CD4-positive, alpha-beta T cell (primary cell): ENCODE data around the gene HPCAL1. TPM values are rescaled to one million over a fixed set of nuclear protein-coding genes. Genes with fewer than 3 reads are reported as not detected.
"Not testable (repeated sequence)": the region's sequence is repeated elsewhere in the genome, so short reads cannot be mapped to it uniquely, and the experiment has no call there.

Experiments used
- ATAC-seq: fragments of 200-7000 bp; cut with Tn5 transposase; one replicate; pipeline ENCODE4 v1.10.0; 2022; ENCODE audit warnings: mild to moderate bottlenecking; ENCODE audit not compliant: poor library complexity
- CTCF ChIA-PET: fragments of 350-600 bp; sonication (Branson Sonifier 250); formaldehyde crosslinking; loops from one replicate; lab custom pipeline; 2021; ENCODE audit warnings: antibody characterized with exemption, inconsistent platforms; lab: Charles Lee
- POLR2A ChIA-PET: fragments of 350-600 bp; sonication (Branson Sonifier 250); formaldehyde crosslinking; loops from one replicate; lab custom pipeline; 2021; ENCODE audit warnings: antibody characterized with exemption, inconsistent platforms; lab: Charles Lee
- DNase-seq, 14 experiments: peaks; one replicate each; pipeline ENCODE4 v3.0.0-alpha.2; 2013 to 2020; ENCODE audit warnings: mixed read lengths in 2 of 14
- H3K27ac ChIP-seq, 2 donors: one replicate each; pipeline versions ENCODE4 v1.5.1 to v1.7.0; 2013; ENCODE audit warnings: low read length in 2 of 2, low read depth in 1 of 2, mild to moderate bottlenecking in 1 of 2
- H3K27me3 ChIP-seq, 2 experiments: 1 replicate in 1 of 2; 2 replicates in 1 of 2; pipeline versions ENCODE4 v1.6.1 to v1.7.0; 2013; ENCODE audit warnings: low read length in 2 of 2, control low read depth in 1 of 2, mild to moderate bottlenecking in 1 of 2, moderate library complexity in 1 of 2; ENCODE audit not compliant: insufficient read depth in 2 of 2, control insufficient read depth in 1 of 2
- H3K36me3 ChIP-seq: one replicate; pipeline ENCODE4 v1.6.1; 2013; ENCODE audit warnings: low read length, control low read depth; ENCODE audit not compliant: insufficient read depth
- H3K4me1 ChIP-seq: one replicate; pipeline ENCODE4 v1.6.1; 2013; ENCODE audit warnings: low read length, control low read depth; ENCODE audit not compliant: insufficient read depth
- H3K4me3 ChIP-seq: one replicate; pipeline ENCODE4 v1.5.1; 2013; ENCODE audit warnings: mild to moderate bottlenecking, low read length, moderate library complexity
- H3K9me3 ChIP-seq, 2 experiments: 1 replicate in 1 of 2; 2 replicates in 1 of 2; pipeline versions ENCODE4 v1.6.1 to v1.7.0; 2013; ENCODE audit warnings: low read length in 2 of 2, mild to moderate bottlenecking in 2 of 2, control low read depth in 1 of 2, moderate library complexity in 1 of 2; ENCODE audit not compliant: control insufficient read depth in 1 of 2, insufficient read depth in 1 of 2
- H3K27ac Mint-ChIP-seq: one replicate; pipeline ENCODE4 v1.8.0; 2020; ENCODE audit warnings: mixed read lengths
- H3K27me3 Mint-ChIP-seq: one replicate; pipeline ENCODE4 v1.8.0; 2021; ENCODE audit warnings: mixed read lengths
- H3K36me3 Mint-ChIP-seq: one replicate; pipeline ENCODE4 v1.8.0; 2021; ENCODE audit warnings: low read depth, mixed read lengths
- H3K4me1 Mint-ChIP-seq: one replicate; pipeline ENCODE4 v1.8.0; 2021; ENCODE audit warnings: low read depth, mixed read lengths
- H3K4me3 Mint-ChIP-seq: one replicate; pipeline ENCODE4 v1.8.0; 2020; ENCODE audit warnings: mild to moderate bottlenecking, mixed read lengths
- H3K9me3 Mint-ChIP-seq: one replicate; pipeline ENCODE4 v1.8.0; 2020; ENCODE audit warnings: mixed read lengths
- CTCF ChIP-seq: fragments of 200-600 bp; IDR thresholded peaks from one replicate; pipeline ENCODE4 v1.8.0; 2022; ENCODE audit warnings: antibody characterized with exemption, mild to moderate bottlenecking
- intact Hi-C, 2 experiments: fragments of 100-400 bp; cut with DNase I in 1 of 2; cut with micrococcal nuclease in 1 of 2; formaldehyde crosslinking; loops; one replicate each; pipeline versions ENCODE4 v1.15.1 to v1.9.0; 2023 to 2025; cut with DNase I, micrococcal nuclease
- total RNA-seq, 174 experiments: library from RNA in 2 of 174; stranded (reverse) in 2 of 174; gene quantifications; one replicate each; pipeline ENCODE4 v1.2.3 and lab custom pipeline; 2021 to 2026

The HPCAL1 gene
- total RNA-seq, 2 experiments from 2014 or later: 24.9 to 27.9 TPM

- no peak overlapping the region for H3K27ac ChIP-seq
- Mint-ChIP-seq H3K4me1 (no peaks in the 10 kb centered on the region), H3K27ac (no peak overlapping the region), H3K27me3 (no peaks in the 10 kb centered on the region), H3K36me3 (no peaks in the 10 kb centered on the region), H3K9me3 (no peaks in the 10 kb centered on the region), H3K4me3 (no peak overlapping the region)
- CTCF ChIA-PET: interaction anchor here (1.3 kb wide), 1 partner anchor 146 kb away, joined by 3 read pairs; no protein-coding TSS in a partner anchor
- H3K9me3 ChIP-seq: peaks cover 0 to 4% of the 10 kb centered on the region in 2 experiments
- POLR2A ChIA-PET: no interaction called here
- H3K36me3 ChIP-seq: no peaks in the 10 kb centered on the region
- no peaks in the 10 kb centered on the region for H3K27me3 ChIP-seq
- H3K4me1 ChIP-seq: no peaks in the 10 kb centered on the region
- no peak for ATAC-seq
- intact Hi-C loops: no loop called here
- no peak for TF ChIP-seq CTCF
- DNase-seq: no peak
- H3K4me3 ChIP-seq: no peak overlapping the region
Measured at GRCh38 chr2:10289352-10289751, 13.4 kb upstream of the HPCAL1 start.

- ChIA-PET CTCF (interaction anchor here (1.3 kb wide), 1 partner anchor 145 kb away, joined by 3 read pairs; no protein-coding TSS in a partner anchor), POLR2A (no interaction called here)
- Histone ChIP-seq H3K9me3 (peaks cover under 1 to 8% of the 10 kb centered on the region in 2 experiments), H3K4me3 (no peak overlapping the region), H3K4me1 (no peaks in the 10 kb centered on the region), H3K27me3 (no peaks in the 10 kb centered on the region), H3K36me3 (no peaks in the 10 kb centered on the region), H3K27ac (no peak overlapping the region)
- no peak overlapping the region for H3K4me3 Mint-ChIP-seq
- no peaks in the 10 kb centered on the region for H3K36me3 Mint-ChIP-seq
- ATAC-seq (no peak), DNase-seq (peak in 1 of 14 experiments; percentile 35)
- intact Hi-C loops: no loop called here
- H3K27ac Mint-ChIP-seq: no peak overlapping the region
- no peaks in the 10 kb centered on the region for H3K27me3 Mint-ChIP-seq
- H3K9me3 Mint-ChIP-seq: no peaks in the 10 kb centered on the region
- no peaks in the 10 kb centered on the region for H3K4me1 Mint-ChIP-seq
- no peak for TF ChIP-seq CTCF
Measured at GRCh38 chr2:10289891-10290290, 12.8 kb upstream of the HPCAL1 start.

DNA sequence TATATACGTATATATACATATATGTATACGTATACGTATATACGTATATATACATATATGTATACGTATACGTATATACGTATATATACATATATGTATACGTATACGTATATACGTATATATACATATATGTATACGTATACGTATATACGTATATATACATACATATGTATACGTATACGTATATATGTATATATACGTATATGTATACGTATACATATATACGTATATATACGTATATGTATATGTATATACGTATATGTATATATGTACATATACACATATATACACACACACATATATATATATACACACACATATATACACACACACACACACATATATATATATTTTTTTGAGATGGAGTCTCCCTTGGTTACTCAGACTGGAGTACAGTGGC lies 11.3 kb upstream of the HPCAL1 start:
- intact Hi-C loops, H3K9me3 Mint-ChIP-seq, H3K27me3 ChIP-seq, H3K9me3 ChIP-seq, H3K4me1 ChIP-seq, H3K36me3 ChIP-seq, CTCF ChIA-PET, H3K36me3 Mint-ChIP-seq, H3K4me1 Mint-ChIP-seq, H3K4me3 ChIP-seq, H3K4me3 Mint-ChIP-seq, H3K27ac Mint-ChIP-seq, H3K27me3 Mint-ChIP-seq, POLR2A ChIA-PET, ATAC-seq, H3K27ac ChIP-seq, DNase-seq: not testable (repeated sequence)

DNA sequence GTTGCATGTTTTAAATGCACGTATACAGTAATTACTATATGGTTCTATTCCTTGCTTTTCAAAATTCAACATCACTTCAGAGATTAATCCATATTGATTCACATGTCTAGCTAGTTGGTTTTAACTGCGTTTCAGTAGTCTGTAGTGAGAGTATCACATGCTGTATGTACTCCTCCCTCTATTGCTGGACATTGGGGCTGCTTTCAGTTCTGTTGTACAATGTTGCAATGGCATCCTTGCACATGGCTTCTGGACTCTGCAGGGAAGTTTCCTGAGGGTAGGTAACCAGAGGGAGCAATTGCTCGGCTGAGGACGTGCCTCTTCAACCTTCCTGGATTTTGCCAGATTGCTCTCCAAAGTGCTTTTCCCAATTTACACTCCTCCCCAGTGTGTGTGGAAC lies 10.7 kb upstream of the HPCAL1 start:
- Histone ChIP-seq H3K9me3 (peaks cover 4 to 8% of the 10 kb centered on the region in 2 experiments), H3K4me3 (no peak overlapping the region), H3K4me1 (no peaks in the 10 kb centered on the region), H3K27me3 (no peaks in the 10 kb centered on the region), H3K36me3 (no peaks in the 10 kb centered on the region), H3K27ac (no peak overlapping the region)
- H3K4me3 Mint-ChIP-seq: no peak overlapping the region
- ChIA-PET POLR2A (interaction anchor here (1.2 kb wide), 1 partner anchor 10 kb away, joined by 3 read pairs; no protein-coding TSS in a partner anchor), CTCF (no interaction called here)
- intact Hi-C loops: no loop called here
- H3K27ac Mint-ChIP-seq: no peak overlapping the region
- no peaks in the 10 kb centered on the region for H3K9me3 Mint-ChIP-seq
- H3K4me1 Mint-ChIP-seq: no peaks in the 10 kb centered on the region
- DNase-seq (no peak), ATAC-seq (no peak)
- no peaks in the 10 kb centered on the region for H3K27me3 Mint-ChIP-seq
- TF ChIP-seq CTCF: no peak
- no peaks in the 10 kb centered on the region for H3K36me3 Mint-ChIP-seq
